ENCODE results near the gene TXNDC5.

DNA sequence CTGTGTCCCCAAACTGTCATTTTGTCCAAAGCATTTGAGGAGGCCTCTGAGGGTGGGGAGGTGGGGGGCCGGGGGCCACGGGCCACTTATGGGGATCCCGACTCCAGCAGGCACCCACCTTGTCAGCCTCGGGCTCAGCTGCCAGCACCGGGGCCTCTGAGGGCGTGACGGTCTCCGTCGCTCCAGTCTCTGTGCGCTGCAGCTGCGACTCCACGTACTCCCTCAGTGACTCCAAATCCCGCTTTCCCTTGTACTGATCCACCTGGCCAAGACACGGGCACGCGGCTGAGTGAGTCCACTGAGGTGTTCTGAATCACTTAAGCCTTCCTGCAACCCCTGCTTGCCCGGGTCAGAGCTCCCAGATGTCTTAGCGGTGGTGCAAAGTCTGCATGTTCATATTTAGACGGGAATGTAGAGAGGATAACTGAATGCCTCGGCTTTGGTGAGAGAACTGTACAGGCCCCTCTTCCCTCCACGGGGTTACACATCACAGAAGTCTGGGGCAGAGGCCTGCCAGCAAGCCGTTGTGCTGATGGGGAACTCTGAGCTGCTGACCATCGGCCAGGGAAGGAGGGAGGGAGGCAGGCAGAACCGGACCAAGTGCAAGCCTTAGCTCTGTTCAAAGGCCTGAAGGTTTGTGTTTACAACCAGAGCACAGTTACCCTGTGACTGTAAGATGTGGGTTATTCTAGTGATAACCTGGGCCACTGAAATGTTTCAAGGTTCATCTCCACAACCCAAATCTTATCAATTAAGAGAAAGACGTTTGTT is 21.8 kb downstream of the TXNDC5 start:
- TF ChIP-seq POLR2A (IDR thresholded peaks at IDR 0.05) = no peak
- TF ChIP-seq, protein P1, sequence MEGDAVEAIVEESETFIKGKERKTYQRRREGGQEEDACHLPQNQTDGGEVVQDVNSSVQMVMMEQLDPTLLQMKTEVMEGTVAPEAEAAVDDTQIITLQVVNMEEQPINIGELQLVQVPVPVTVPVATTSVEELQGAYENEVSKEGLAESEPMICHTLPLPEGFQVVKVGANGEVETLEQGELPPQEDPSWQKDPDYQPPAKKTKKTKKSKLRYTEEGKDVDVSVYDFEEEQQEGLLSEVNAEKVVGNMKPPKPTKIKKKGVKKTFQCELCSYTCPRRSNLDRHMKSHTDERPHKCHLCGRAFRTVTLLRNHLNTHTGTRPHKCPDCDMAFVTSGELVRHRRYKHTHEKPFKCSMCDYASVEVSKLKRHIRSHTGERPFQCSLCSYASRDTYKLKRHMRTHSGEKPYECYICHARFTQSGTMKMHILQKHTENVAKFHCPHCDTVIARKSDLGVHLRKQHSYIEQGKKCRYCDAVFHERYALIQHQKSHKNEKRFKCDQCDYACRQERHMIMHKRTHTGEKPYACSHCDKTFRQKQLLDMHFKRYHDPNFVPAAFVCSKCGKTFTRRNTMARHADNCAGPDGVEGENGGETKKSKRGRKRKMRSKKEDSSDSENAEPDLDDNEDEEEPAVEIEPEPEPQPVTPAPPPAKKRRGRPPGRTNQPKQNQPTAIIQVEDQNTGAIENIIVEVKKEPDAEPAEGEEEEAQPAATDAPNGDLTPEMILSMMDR (IDR thresholded peaks at IDR 0.05) = no peak

Measured in esophagus squamous epithelium (tissue), 4 donors.